ENCODE results near the gene EPSTI1.

EPSTI1 gene

DNA sequence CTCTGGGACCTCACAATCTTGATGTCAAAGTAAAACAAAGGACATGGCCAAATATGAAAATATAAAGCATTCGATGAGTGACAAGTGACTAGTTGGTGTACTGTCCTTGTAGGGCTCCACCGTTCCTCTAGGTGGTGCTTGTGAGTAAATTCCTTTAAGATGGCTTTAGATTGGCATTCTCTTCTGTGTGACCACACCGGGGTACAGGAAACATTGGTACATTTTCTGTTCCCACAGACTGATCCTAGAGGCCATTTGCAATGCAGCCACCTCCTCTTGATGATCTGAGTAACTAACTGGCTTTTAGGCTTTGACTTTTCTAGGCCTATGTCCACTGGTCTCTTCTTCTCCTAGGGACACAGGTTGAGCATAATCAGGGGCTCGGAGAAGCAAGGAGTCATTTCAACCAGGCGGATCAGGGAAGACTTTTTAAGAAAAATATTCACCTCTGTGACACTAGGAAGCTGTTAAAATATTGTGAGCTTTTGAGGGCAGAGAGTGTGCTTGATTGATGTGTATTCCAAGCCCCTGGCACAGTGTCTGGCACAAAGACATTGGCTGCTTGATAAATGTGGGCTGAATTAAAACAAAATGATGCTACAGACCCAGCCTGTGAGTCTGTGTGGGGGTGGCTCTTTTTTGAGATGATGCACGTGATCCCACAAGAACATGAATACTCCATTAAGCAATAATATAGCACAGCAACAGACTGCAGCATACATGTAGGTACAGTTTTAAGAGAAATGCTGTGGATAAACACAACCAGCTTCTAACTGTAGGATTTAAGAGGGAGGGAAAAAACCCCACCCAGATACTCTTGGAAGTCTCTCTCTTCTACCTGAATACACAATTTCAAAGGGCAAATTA is 21.0 kb downstream of the EPSTI1 start:
- peak; percentile 18 to 23 for DNase-seq

DNA sequence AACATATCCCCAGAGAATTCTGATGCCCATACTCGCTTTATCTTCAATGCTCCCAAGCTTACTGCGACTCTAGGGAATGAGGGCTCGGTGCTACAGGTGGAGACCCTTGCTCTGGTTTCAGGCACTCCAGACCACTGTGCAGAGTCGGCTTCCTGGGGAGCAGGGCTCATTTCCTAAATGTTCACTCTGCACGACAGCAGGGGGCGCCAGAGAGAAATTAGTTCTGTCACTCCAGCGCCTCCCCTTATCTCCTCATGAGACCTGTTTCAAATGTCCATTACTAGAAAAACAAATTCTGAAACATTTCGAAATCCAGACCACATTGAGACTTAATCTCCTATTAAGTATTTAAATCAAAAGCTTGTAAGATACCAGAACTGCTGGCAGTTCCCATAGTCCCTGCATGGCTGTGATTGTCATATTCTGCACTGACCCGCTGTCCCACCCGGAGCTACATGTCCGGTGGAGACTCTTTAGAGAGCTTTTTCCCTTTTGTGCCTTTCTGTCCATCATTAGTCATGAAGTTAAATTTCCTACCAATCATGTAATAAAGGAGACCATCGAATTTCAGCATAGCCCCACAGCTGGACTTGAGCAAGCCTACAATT is 22.4 kb downstream of the EPSTI1 start:
- DNase-seq, result peak; percentile 64 to 83

DNA sequence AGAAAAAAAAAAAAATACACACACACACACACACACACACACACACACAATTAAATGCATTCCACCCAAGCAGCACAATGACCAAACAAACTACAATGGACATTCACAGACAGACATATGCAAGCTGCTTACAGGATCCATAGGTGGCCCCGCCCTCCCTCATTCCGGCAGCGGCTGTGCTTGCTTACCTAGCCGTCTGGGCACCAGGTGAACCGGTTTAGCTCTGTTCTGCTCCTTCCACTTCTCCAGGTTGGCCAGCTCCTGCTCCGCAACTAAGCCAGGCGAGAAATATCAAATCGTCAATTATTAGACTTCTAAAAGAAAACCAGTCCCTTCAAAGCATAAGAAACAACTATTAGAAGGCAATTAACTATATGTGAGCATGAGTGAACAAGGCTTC is 23.1 kb downstream of the EPSTI1 start:
- no peak for DNase-seq

DNA sequence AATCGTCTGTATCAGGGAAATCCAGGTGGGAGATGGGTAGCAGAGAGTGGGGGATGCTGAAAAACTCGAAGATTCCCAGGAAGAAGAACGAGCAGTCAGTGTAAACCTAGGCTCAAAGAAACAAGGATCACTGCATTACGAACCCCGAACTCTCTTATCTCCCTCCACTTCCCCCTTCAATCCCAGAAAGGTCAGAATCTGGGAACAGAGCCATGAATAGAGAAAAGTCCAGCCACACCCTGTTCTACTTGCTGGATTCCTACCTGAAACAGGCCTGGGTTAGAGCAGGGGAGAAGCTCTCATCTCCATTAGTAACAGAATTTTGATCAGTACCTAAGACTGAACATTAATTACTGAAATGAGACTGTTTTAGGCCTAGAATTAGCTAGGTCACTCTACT is 24.4 kb downstream of the EPSTI1 start:
- DNase-seq, result no peak

DNA sequence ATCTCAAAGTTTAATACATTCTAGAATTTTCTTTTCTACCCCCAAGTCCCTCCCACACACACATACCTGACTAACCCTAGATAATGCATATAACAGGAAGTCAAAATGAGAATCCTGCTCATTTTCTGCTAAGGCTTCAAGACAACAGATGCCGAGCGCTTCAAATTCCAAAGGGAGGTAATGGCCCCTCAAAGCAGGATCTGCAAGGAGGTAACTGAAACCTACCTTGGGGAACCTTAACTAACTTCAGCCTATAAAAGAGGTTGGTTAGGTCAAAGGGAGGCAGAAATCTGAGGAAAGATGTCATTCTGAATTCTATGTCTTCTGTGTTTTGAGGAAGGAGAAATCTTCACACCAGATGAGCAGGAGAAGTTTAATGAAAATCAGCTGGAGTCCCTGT is 26.8 kb downstream of the EPSTI1 start:
- DNase-seq, result no peak

DNA sequence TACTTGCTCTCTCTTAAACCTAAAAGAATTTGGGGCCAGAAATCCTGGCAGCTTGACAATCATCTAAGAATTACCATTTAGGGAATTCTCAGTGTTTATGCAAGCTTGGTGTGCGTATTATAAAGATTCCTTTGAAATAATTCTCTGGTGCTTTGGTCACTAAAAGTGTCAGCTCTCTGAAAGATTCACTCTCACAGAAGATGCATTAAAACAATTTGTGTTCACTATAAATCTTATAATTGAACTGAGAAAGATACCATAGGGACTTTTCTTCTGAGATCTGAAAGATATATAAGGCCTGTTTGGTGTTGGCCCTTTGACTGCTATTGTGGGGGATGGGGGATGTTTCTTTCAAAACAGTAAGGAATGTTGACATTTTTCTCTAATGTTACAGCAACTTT is 27.3 kb downstream of the EPSTI1 start:
- DNase-seq, result no peak

DNA sequence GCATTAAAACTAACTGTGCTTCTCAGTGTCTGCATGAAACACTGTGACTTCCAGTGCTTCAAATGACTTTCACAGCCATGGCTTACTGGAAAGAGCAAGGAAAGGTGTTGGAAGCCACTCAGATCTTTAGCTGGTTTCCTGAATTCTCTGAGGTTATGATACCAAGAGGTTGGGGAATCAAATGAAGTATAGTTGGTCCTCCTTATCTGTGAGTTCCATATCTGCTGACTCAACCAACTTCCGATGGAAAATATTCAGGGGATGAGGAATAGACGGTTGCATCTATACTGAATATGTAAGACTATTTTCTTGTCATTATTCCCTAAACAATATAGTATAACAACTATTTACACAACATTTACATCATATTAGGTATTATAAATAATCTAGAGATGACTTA is 32.4 kb downstream of the EPSTI1 start:
- DNase-seq, result no peak

DNA sequence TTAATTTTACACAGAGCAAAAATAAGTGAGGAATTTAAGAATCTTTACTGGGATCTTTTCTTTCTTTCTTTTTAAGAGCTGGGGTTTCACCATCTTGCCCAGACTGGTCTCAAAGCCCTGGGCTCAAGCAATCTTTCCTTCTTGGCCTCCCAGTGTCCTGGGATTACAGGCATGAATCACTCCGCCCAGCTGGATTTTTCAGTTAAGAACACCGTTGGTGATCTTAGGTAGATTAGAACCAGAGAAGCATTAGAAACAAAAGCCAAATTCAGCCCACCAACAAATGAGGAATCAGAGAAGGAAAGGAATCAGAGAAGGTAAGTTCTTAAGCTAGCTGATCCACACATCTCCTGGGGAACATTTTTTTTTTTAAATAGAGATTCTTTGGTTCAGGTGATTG is 34.2 kb downstream of the EPSTI1 start:
- DNase-seq, result no peak

DNA sequence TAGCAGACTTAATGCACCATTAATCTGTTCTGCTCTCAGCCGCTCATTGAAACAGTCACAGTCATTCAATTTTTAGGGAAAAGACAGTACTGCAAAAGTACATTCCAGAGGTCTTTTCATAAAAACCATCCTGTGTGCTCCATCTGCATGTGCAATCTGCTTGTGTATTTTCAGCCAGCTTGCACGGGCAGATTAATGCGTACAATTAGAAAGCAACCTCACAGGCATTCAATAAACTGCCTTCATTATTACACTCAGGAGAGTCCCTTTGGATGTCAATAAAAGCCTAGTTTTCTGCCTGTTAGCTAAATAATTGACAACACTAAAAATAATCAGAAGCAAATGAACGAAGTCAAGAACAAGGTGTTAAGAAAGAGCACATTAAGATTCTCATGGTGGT is 41.9 kb downstream of the EPSTI1 start:
- DNase-seq, result no peak

DNA sequence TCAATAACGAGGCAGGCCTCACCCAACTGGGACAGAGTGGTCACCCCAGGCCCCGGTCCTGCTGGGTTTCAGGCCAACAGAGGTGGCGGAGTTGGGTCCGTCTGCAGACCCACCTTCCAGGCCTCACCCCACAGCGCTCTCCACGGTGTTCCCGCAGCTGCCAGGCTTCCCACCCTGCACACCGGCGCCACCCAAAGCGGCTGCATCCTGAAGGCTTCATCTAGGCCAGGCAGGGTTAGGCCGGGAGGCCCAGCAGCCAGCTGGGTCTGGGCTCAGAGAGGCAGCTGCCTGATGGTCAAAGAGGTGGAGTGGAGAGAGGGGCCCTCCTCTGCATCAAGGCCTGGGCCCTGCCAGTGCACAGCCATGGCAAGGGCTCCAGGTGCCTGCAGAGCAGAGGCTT is 44.1 kb downstream of the EPSTI1 start:
- no peak for DNase-seq

DNA sequence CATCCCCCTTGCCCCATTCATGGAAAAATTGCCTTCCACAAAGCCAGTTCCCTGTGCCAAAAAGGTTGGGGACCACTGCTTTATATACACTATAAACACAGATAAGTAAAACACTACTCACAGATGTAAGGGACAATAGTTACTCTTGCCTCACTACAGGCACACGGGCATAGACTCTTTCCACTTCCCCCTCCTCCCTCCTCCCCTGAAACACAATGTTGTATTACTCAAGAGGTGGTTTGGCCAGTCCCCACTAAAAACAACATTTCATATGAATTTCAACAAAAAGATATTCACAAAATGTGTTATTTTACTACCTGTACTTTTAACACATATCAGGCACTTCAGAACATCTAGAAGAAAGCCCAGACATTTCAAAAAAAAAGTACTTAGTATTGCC is 45.1 kb downstream of the EPSTI1 start:
- DNase-seq, result no peak

DNA sequence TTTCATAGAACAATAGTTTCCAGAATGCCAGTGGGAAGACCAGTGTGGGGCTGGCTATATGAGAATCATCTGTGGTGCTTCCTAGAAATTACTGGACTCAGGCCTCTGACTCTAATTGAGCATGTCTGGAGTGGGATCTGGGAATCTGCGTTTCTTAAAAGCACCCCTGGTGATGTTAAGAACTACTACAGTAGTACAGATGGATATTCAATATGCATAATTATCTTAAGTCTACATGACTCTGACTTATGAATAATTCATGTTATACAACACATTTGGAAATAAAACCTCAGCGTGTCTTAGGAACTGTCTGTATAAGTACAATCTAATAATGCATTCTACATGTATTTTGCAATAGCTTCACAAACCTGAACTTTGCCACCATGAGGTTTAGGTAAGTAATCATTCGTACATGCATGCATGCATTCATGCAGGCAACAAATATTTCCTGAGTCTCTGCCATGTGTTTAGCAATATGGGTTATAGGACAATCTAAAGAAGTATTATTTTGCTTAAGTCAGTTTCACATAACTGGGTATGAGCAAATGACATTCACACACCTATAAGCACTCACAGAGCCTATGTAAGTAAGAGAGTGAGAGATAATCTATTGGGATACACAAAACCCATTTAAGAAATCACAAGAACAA is 62.0 kb downstream of the EPSTI1 start:
- DNase-seq, result no peak

DNA sequence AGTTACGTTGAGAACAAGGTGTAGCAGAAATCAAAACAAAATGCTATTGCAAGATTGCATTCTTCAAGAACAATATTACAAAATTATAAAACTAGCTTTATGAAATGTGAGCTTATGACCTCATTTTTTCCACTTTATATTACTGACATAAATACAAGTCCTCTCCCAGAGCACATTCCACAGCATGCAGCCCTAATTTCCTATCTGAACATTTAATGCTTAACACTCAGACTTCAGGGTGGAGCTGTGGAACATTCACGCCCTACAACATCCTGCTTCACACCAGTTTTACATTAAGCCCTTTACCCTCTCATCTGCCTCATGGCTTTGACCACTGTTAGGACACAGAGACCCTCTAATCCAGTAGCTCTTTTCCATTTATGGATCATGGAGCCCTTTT is 65.5 kb downstream of the EPSTI1 start:
- DNase-seq, result no peak

DNA sequence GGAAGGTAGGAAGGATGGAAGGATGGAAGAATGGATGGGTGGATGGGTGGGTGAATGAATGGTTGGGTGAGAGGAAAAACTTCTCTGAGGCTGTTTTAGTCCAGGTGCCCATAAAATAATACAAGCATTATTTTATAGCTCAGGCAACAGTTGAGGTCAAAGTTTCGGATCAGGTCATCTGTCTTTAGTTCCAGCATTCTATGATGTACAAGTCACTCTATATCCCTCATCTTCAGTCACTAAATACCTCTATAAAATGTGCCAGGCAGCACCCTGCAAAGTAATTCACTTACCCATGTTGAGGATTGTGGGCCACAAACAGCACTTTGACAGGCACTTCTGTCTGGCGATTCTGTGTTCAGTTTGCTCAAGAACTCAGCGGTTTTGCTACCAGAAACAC is 66.0 kb downstream of the EPSTI1 start:
- no peak for DNase-seq

DNA sequence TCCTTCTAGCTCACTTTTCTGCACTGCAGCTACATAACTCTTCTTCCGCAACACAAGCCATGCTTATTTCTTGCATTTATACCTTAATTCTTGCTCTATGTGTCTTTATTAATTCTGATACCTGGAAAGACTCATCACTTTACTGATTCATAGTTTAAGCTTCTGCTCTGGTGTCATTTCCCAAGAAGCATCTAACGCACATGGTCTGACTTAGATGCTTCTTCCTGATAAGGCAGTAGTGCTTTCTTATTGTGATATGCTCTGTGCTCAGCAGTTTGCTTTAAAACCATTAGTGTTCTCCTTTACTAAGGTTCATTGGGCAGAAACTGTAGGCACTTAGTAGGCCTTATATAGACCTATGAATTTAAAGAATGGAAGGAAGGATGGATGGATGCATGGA is 66.4 kb downstream of the EPSTI1 start:
- DNase-seq, result no peak

DNA sequence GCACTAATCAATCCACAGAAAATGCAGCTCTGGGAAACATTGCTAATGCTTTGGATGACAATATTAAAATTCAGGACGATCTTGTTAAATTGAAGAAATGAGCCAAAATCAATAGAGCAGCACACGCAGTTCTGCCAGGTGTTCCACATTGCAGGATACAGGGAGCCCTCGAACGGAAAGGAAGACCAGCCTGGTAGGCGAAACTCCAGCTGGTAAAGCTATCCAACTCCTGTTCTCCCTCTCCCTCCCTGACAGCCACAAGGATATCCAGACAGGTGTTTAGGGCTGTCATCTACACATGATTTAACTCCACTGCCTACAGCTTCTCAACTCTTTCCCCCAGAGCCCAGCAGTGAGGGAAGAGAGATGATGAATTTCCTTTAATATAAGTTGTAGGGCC is 67.7 kb downstream of the EPSTI1 start:
- no peak for DNase-seq

DNA sequence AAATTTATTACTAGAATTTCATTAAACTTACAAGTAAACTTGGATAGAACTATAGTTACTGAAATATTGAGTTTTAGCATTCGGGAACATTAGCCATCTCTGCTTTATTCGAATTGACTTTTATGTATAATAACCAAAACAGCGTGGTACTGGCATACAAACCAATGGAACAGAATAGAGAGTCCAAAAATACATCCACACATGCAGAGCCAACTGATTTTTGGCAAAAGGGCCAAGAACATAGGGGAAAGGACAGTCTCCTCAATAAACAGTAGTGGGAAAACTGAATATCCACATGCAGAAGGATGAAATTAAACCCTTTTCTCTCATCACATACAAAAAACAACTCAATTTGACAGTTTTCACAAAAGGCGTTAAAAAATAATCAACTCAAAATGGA is 84.3 kb downstream of the EPSTI1 start:
- DNase-seq, result no peak

DNA sequence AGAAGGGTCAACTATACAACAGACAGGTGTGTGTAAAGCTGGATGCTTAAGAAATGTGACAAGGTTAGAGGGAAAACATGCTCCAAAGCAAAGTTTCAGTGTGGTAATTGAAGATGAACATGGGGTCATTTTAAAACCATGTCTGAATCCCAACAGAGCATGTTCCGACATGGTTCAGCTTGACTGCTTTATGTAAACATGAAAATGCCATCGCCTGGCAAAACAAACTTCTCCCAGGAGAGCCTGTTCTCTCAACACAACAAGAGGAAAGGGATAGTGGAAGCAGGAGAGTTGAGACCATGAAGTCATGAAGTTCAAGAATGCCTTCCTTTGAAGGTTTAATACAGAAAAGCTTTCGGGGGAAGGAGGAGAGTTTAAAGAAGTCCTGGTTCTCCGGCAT is 85.8 kb downstream of the EPSTI1 start:
- no peak for DNase-seq

DNA sequence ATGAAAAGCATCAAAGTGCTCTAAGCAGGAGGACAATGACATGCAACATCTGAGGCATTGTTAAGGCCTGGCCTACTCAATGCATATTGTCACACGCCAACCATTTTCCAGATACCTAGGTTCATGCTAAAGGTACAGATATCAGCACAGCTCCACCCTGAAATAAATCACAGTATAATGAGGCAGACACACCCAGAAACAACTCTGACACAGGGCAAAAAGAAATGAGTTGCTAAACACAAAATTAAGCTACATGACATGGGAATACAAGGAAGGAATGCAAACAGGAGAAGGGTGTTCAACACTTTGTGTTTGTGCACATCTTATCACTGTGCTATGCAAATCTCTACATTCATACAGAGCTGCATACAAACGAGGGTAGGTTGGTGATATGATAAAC is 86.5 kb downstream of the EPSTI1 start:
- DNase-seq, result no peak

DNA sequence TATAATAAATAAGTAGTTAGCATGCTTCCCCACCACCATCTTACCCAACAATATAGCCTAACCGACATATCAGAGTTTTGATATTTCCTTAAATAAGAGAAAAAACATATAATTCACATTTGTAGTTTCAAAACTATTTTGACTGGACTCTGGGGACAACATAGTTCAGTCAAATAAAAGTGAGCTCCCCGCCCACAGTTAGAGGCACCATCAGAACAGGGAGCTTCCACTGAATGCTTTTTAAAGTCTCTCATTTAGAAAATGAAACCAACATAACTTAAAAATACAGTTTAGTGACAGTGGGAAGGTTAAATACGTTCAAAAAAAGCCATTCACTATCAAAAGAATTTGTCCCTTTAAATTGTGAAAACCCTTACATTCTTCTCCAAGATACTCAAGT is 92.8 kb downstream of the EPSTI1 start:
- no peak for DNase-seq

DNA sequence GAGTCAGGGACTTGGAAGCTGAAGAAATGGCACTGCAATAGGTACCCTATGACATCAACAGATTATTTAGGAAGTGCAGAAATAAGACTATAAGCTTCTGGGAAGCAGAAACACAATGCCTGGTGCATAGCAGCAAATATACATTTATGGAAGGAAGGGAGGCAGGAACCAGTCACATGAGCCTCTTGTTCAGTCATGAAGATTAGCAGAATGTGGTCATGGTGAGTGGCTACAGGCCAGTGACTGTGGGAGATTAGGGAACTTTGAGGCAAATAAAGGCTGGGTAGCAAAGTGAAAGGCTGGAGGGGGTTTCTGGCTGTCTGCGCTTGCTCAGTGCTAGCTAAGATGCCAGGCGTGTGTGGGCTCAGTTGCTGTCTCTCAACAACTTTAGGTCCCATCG is 96.3 kb downstream of the EPSTI1 start:
- no peak for DNase-seq

DNA sequence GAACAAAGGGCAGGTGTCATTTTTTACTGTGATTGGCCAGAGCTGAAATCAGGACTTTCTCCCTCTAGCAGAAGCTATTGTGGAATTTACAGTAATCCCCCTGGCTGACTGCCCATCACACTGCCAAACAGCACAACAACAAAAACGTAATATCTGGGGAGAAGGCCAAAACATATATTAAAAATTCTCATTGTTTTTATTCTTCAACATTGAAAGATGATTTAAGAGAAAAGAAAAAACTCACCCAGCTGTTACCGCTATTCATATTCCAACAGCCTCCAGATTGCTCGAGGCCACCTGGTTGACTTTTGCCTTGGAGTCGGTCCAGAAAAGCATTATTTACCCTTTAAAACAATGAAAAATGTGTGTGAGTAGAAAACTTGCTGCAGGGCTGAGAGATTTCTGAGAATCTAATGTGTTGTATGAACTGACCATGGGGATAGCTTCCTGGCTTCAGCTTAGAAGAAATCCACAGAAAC is 97.2 kb downstream of the EPSTI1 start:
- no peak for DNase-seq

DNA sequence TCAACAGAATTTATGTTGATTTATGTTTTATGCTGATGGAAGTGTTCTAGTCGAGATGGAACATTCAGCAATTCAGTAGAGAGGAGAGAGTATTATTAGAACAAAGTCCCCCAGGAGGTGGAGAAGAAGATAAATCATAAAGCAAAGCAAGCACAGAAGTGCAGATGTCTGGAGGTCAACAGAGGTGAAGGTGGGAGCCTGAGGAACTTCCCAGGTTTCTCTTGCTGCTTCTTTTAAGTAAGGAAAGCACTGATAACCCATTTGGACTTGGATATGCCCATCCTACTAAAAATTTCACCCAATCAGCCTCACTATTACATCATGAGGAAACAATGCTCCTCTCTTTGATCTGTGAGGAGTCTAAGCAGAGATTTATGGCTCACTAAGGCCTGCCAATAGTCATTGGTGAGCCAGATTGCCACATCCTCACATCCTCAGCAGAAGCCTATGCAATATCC is 98.8 kb downstream of the EPSTI1 start:
- no peak for DNase-seq

DNA sequence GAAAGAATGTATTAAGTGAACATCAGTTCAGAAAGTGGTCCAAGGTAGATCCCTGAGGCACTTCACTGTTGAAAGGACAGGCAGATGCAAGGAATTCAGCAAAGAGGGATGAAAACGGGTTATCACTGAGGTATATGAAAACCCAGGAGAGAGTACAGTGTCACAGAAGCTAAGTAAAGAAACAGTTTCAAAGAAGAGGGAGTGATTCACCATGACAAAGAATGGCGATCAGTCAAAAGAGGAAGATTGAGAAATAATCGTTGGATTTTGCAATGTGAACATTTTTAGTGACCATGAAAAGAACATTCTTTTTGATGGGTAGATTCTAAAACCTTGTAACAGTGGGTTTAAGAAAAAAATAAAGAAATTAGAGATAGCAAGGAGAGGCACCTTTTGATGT is 99.3 kb downstream of the EPSTI1 start:
- no peak for DNase-seq
